Measurements from ENCODE around the gene NCKAP5. TPM values are rescaled to one million over a fixed set of nuclear protein-coding genes. Genes with fewer than 3 reads are reported as not detected.
A peak's percentile ranks its signal among the peaks of the same experiment; 100 is the strongest.

NCKAP5 gene
- total and polyA plus RNA-seq, 2 of the 8 experiments (the other 6 are each of a cell fraction or from before 2014, with no cell fraction given): 0.27 to 0.86 TPM

- no peak for TF ChIP-seq CHD7 (IDR thresholded peaks at IDR 0.05; ENCODE audit: insufficient replicate concordance, low read length)
- peak; percentile 32 to 51; a peak in 3 of 4 replicates for TF ChIP-seq RAD21 (IDR thresholded peaks at IDR 0.05 in 1 of 2, conservative IDR thresholded peaks at IDR 0.05 in 1 of 2; ENCODE audit: low read depth in 2 of 2, low read length in 2 of 2)
Observed at GRCh38 chr2:132668189-132668823, 900.0 kb downstream of the NCKAP5 start (continued).
